Liver (tissue), 9 donors: ENCODE data around the gene TLNRD1. TPM values are rescaled to one million over a fixed set of nuclear protein-coding genes. Genes with fewer than 3 reads are reported as not detected.

ENCODE experiments used
- DNase-seq: peaks from one replicate; pipeline ENCODE4 v3.0.0-alpha.2; 2017; ENCODE audit warnings: low spot score
- H3K27ac ChIP-seq, 2 donors: one replicate each; pipeline ENCODE4 v1.7.0; 2013; ENCODE audit warnings: inconsistent platforms in 2 of 2, low read length in 2 of 2, control low read depth in 1 of 2, low read depth in 1 of 2, mild to moderate bottlenecking in 1 of 2
- H3K27me3 ChIP-seq, 4 donors: one replicate each; pipeline versions ENCODE4 v1.6.1 to v1.7.0; 2013; ENCODE audit warnings: low read length in 3 of 4, inconsistent platforms in 1 of 4, mild to moderate bottlenecking in 1 of 4, moderate library complexity in 1 of 4; ENCODE audit not compliant: control insufficient read depth in 4 of 4, insufficient read depth in 4 of 4
- H3K36me3 ChIP-seq, 4 donors: one replicate each; pipeline versions ENCODE4 v1.6.1 to v1.7.0; 2013; ENCODE audit warnings: low read length in 3 of 4, mild to moderate bottlenecking in 3 of 4, low read depth in 1 of 4, moderate library complexity in 1 of 4; ENCODE audit not compliant: control insufficient read depth in 4 of 4, insufficient read depth in 3 of 4
- H3K4me1 ChIP-seq, 4 donors: one replicate each; pipeline versions ENCODE4 v1.6.1 to v1.7.0; 2013; ENCODE audit warnings: low read length in 3 of 4, mild to moderate bottlenecking in 3 of 4, moderate library complexity in 1 of 4; ENCODE audit not compliant: control insufficient read depth in 4 of 4, insufficient read depth in 4 of 4
- H3K4me3 ChIP-seq, 3 donors: one replicate each; pipeline versions ENCODE4 v1.6.1 to v1.7.0; 2013; ENCODE audit warnings: low read length in 3 of 3, control low read depth in 1 of 3, low read depth in 1 of 3, mild to moderate bottlenecking in 1 of 3
- H3K9ac ChIP-seq, 2 donors: one replicate each; pipeline ENCODE4 v1.7.0; 2013; ENCODE audit warnings: low read length in 2 of 2, mild to moderate bottlenecking in 2 of 2, moderate library complexity in 2 of 2, control low read depth in 1 of 2, low read depth in 1 of 2
- H3K9me3 ChIP-seq, 4 donors: one replicate each; pipeline versions ENCODE4 v1.6.1 to v1.7.0; 2013; ENCODE audit warnings: low read length in 3 of 4; ENCODE audit not compliant: control insufficient read depth in 4 of 4
- EGR1 ChIP-seq, 2 donors: IDR thresholded peaks; 2 replicates each; pipeline ENCODE4 v1.6.1; 2016 to 2018; ENCODE audit warnings: antibody characterized with exemption in 2 of 2, low read depth in 2 of 2
- FOXA1 ChIP-seq: IDR thresholded peaks from 2 replicates; pipeline ENCODE4 v1.6.1; 2016; ENCODE audit warnings: antibody characterized with exemption
- FOXA2 ChIP-seq: IDR thresholded peaks from 2 replicates; pipeline ENCODE4 v1.6.1; 2016; ENCODE audit warnings: antibody characterized with exemption
- GABPA ChIP-seq, 2 donors: IDR thresholded peaks in 1 of 2; conservative IDR thresholded peaks in 1 of 2; 2 replicates each; pipeline ENCODE4 v1.6.1; 2016; ENCODE audit warnings: antibody characterized with exemption in 2 of 2, mild to moderate bottlenecking in 1 of 2, moderate library complexity in 1 of 2
- HNF4A ChIP-seq, 2 donors: conservative IDR thresholded peaks; 2 replicates each; pipeline ENCODE4 v1.6.1; 2016; ENCODE audit warnings: antibody characterized with exemption in 2 of 2, mild to moderate bottlenecking in 2 of 2
- HNF4G ChIP-seq: IDR thresholded peaks from 2 replicates; pipeline ENCODE4 v1.6.1; 2016; ENCODE audit warnings: antibody characterized with exemption
- JUND ChIP-seq, 2 donors: IDR thresholded peaks; 2 replicates each; pipeline ENCODE4 v1.6.1; 2016; ENCODE audit warnings: antibody characterized with exemption in 2 of 2
- NR2F2 ChIP-seq: IDR thresholded peaks from 2 replicates; pipeline ENCODE4 v1.6.1; 2016; ENCODE audit warnings: antibody characterized with exemption
- RAD21 ChIP-seq, 2 donors: IDR thresholded peaks; 2 replicates each; pipeline ENCODE4 v1.6.1; 2016; ENCODE audit warnings: antibody characterized with exemption in 2 of 2, mild to moderate bottlenecking in 2 of 2
- RXRA ChIP-seq, 2 donors: IDR thresholded peaks; 2 replicates each; pipeline ENCODE4 v1.6.1; 2017 to 2018; ENCODE audit warnings: antibody characterized with exemption in 2 of 2, mild to moderate bottlenecking in 1 of 2
- SP1 ChIP-seq: IDR thresholded peaks from 2 replicates; pipeline ENCODE4 v1.6.1; 2018; ENCODE audit warnings: antibody characterized with exemption, mild to moderate bottlenecking
- TAF1 ChIP-seq: conservative IDR thresholded peaks from 2 replicates; pipeline ENCODE4 v1.6.1; 2016; ENCODE audit warnings: antibody characterized with exemption, mild to moderate bottlenecking
- YY1 ChIP-seq: IDR thresholded peaks from 2 replicates; pipeline ENCODE4 v1.6.1; 2016; ENCODE audit warnings: antibody characterized with exemption, mild to moderate bottlenecking
- WGBS: extraction: QIAGEN DNeasy Blood & Tissue Kit; methylation state at CpG from one replicate; pipeline ENCODE4 v1.1.7; 2013; 5-methylcytosine and 5-hydroxymethylcytosine counted together
- polyA plus RNA-seq, 2 donors: library from polyadenylated mRNA; stranded (reverse) in 1 of 2; unstranded in 1 of 2; fragments of 200-250 nt in 1 of 2; fragments of >200 nt in 1 of 2; fragmentation: Nextera tagmentation in 1 of 2; extraction: Ambion mirVana in 1 of 2; gene quantifications; one replicate each; pipeline versions ENCODE4 v1.2.1 to v1.2.3, GENCODE V29; 2013 to 2015
- total RNA-seq, 2 donors: library from RNA; depleted of rRNA; stranded (reverse); fragments of >200 nt; gene quantifications; one replicate each; pipeline ENCODE4 v1.2.3, GENCODE V29; 2014
- TF ChIP-seq, protein P1 (sequence below): IDR thresholded peaks from 2 replicates; pipeline ENCODE4 v1.6.1; 2016; ENCODE audit warnings: antibody characterized with exemption, mild to moderate bottlenecking
- TF ChIP-seq, protein P2 (sequence below): fragments of 150-350 bp; IDR thresholded peaks from 2 replicates; pipeline ENCODE4 v1.5.1; 2017; ENCODE audit warnings: improper control_type of control experiment, low read depth, low read length; ENCODE audit not compliant: missing input control
- TF ChIP-seq, protein P3 (sequence below): IDR thresholded peaks from 2 replicates; pipeline ENCODE4 v1.6.1; 2016; ENCODE audit warnings: antibody characterized with exemption
- TF ChIP-seq, protein P4 (sequence below): IDR thresholded peaks from 2 replicates; pipeline ENCODE4 v1.6.1; 2016; ENCODE audit warnings: antibody characterized with exemption
- TF ChIP-seq, protein P5 (sequence below): IDR thresholded peaks from 2 replicates; pipeline ENCODE4 v1.6.1; 2016; ENCODE audit warnings: antibody characterized with exemption
- donor health status: healthy.
- donor health status: healthy.
- donor health status: healthy.
- donor health status: healthy.
- donor health status: healthy.

The TLNRD1 gene
- total and polyA plus RNA-seq, 4 donors = 1.1 to 5.8 (median 3.2) TPM

DNA sequence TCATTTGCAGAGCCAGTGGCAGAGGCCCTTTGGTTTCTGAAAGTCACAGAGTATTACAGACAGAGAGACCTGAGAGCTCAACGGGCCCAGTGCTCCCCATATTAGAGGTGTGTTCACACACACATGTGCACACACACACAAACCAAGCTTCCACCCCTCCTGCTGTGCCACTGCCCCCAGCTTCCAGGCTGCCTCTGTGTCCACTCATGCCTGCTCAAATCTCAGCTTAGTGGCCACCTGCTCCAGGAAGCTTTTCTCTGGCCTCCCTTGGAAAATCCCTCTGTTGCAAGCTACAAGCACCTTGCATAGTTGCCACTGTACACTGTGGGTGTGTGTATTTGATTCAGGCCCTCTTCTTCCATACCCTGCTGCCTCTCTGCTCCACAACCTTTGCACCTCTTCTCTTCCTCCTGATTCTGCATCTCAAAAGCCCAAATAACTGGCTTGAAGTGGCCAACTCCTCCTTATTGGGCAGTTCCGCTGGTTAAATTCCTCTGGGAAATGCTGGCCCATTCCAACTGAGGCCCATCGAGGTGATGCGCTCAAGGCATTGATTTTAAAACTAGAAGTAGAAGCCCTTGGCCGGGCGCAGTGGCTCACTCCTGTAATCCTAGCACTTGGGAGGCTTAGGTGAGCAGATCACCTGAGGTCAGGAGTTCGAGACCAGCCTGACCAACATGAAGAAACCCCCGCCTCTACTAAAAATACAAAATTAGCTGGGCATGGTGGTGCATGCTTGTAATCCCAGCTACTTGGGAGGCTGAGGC lies 34.1 kb upstream of the TLNRD1 start:
- TF ChIP-seq EGR1 (IDR thresholded peaks at IDR 0.05; ENCODE audit: low read depth in 2 of 2) (no peak), YY1 (no peak), JUND (IDR thresholded peaks at IDR 0.05) (no peak), FOXA2 (no peak), NR2F2 (no peak), HNF4A (conservative IDR thresholded peaks at IDR 0.05) (no peak), FOXA1 (no peak), RAD21 (IDR thresholded peaks at IDR 0.05) (no peak), RXRA (IDR thresholded peaks at IDR 0.05) (no peak), HNF4G (no peak), GABPA (IDR thresholded peaks at IDR 0.05 in 1 of 2, conservative IDR thresholded peaks at IDR 0.05 in 1 of 2) (no peak), TAF1 (no peak), SP1 (no peak)
- TF ChIP-seq, protein P1, sequence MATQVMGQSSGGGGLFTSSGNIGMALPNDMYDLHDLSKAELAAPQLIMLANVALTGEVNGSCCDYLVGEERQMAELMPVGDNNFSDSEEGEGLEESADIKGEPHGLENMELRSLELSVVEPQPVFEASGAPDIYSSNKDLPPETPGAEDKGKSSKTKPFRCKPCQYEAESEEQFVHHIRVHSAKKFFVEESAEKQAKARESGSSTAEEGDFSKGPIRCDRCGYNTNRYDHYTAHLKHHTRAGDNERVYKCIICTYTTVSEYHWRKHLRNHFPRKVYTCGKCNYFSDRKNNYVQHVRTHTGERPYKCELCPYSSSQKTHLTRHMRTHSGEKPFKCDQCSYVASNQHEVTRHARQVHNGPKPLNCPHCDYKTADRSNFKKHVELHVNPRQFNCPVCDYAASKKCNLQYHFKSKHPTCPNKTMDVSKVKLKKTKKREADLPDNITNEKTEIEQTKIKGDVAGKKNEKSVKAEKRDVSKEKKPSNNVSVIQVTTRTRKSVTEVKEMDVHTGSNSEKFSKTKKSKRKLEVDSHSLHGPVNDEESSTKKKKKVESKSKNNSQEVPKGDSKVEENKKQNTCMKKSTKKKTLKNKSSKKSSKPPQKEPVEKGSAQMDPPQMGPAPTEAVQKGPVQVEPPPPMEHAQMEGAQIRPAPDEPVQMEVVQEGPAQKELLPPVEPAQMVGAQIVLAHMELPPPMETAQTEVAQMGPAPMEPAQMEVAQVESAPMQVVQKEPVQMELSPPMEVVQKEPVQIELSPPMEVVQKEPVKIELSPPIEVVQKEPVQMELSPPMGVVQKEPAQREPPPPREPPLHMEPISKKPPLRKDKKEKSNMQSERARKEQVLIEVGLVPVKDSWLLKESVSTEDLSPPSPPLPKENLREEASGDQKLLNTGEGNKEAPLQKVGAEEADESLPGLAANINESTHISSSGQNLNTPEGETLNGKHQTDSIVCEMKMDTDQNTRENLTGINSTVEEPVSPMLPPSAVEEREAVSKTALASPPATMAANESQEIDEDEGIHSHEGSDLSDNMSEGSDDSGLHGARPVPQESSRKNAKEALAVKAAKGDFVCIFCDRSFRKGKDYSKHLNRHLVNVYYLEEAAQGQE = no peak
- TF ChIP-seq, protein P2, sequence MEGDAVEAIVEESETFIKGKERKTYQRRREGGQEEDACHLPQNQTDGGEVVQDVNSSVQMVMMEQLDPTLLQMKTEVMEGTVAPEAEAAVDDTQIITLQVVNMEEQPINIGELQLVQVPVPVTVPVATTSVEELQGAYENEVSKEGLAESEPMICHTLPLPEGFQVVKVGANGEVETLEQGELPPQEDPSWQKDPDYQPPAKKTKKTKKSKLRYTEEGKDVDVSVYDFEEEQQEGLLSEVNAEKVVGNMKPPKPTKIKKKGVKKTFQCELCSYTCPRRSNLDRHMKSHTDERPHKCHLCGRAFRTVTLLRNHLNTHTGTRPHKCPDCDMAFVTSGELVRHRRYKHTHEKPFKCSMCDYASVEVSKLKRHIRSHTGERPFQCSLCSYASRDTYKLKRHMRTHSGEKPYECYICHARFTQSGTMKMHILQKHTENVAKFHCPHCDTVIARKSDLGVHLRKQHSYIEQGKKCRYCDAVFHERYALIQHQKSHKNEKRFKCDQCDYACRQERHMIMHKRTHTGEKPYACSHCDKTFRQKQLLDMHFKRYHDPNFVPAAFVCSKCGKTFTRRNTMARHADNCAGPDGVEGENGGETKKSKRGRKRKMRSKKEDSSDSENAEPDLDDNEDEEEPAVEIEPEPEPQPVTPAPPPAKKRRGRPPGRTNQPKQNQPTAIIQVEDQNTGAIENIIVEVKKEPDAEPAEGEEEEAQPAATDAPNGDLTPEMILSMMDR = no peak
- TF ChIP-seq, protein P3, sequence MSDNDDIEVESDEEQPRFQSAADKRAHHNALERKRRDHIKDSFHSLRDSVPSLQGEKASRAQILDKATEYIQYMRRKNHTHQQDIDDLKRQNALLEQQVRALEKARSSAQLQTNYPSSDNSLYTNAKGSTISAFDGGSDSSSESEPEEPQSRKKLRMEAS = no peak
- TF ChIP-seq, protein P4, sequence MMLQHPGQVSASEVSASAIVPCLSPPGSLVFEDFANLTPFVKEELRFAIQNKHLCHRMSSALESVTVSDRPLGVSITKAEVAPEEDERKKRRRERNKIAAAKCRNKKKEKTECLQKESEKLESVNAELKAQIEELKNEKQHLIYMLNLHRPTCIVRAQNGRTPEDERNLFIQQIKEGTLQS = no peak
- TF ChIP-seq, protein P5, sequence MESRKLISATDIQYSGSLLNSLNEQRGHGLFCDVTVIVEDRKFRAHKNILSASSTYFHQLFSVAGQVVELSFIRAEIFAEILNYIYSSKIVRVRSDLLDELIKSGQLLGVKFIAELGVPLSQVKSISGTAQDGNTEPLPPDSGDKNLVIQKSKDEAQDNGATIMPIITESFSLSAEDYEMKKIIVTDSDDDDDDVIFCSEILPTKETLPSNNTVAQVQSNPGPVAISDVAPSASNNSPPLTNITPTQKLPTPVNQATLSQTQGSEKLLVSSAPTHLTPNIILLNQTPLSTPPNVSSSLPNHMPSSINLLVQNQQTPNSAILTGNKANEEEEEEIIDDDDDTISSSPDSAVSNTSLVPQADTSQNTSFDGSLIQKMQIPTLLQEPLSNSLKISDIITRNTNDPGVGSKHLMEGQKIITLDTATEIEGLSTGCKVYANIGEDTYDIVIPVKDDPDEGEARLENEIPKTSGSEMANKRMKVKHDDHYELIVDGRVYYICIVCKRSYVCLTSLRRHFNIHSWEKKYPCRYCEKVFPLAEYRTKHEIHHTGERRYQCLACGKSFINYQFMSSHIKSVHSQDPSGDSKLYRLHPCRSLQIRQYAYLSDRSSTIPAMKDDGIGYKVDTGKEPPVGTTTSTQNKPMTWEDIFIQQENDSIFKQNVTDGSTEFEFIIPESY = no peak
- no peak for DNase-seq
- no peak overlapping the region for H3K9ac ChIP-seq
- H3K27me3 ChIP-seq = no peaks in the 10 kb centered on the region
- no peak overlapping the region for H3K4me3 ChIP-seq
- no peaks in the 10 kb centered on the region for H3K4me1 ChIP-seq
- H3K36me3 ChIP-seq = peaks cover 4 to 20% (median 11%) of the 10 kb centered on the region in 4 donors
- H3K9me3 ChIP-seq = no peaks in the 10 kb centered on the region
- H3K27ac ChIP-seq = no peak overlapping the region
- 96% methylated on average over 8 of the region's 8 CpGs for WGBS
